HCT116 (cell line): ENCODE results near the gene LPO. TPM values are rescaled to one million over a fixed set of nuclear protein-coding genes. Genes with fewer than 3 reads are reported as not detected.

ENCODE experiments used
- ATAC-seq: fragments of 200-7000 bp; cut with Tn5 transposase; 2 replicates; pipeline ENCODE4 v1.9.1; 2020; ENCODE audit warnings: mild to moderate bottlenecking, moderate library complexity
- BruUV-seq: library from RNA; stranded (reverse); fragments of 400-500 nt; replicated peaks from 2 replicates; lab custom pipeline; 2021; lab: Mats Ljungman, UMichigan
- CTCF ChIA-PET: fragments of 300-600 bp; sonication (Branson Sonifier 250); formaldehyde crosslinking; loops from one replicate; lab custom pipeline; 2021; ENCODE audit warnings: antibody characterized with exemption; lab: Charles Lee
- POLR2A ChIA-PET: fragments of 300-600, 350-600 bp; sonication (Branson Sonifier 250); formaldehyde crosslinking; loops from one replicate; lab custom pipeline; 2021; ENCODE audit warnings: antibody characterized with exemption; lab: Charles Lee
- RAD21 ChIA-PET, 2 experiments: fragments of 300-600 bp; sonication (Branson Sonifier 250); formaldehyde crosslinking; loops; one replicate each; lab custom pipeline; 2023; ENCODE audit warnings: low total read pairs in 2 of 2; ENCODE audit not compliant: uncharacterized antibody in 2 of 2, unreplicated experiment in 2 of 2, low non-redundant PET in 1 of 2; lab: Charles Lee
- DNase-seq: peaks from one replicate; pipeline ENCODE4 v3.0.0-alpha.2; 2010; ENCODE audit warnings: low read depth, low spot score
- H2AFZ ChIP-seq: fragments of 200-600 bp; shearing (Covaris generic), sonication (generic); 2 replicates; pipeline ENCODE4 v1.6.1; 2017; ENCODE audit warnings: low read depth, mixed run types, mixed read lengths, antibody characterized with exemption, low read length; ENCODE audit not compliant: poor library complexity, severe bottlenecking
- H3K27ac ChIP-seq: 2 replicates; pipeline ENCODE4 v1.5.1; 2012; ENCODE audit warnings: low read depth, low read length
- H3K27me3 ChIP-seq: fragments of 200-600 bp; sonication (generic); 2 replicates; pipeline ENCODE4 v1.6.1; 2016; ENCODE audit warnings: mixed run types, low read length, mixed read lengths; ENCODE audit not compliant: insufficient read depth
- H3K36me3 ChIP-seq, 2 experiments: fragments of 200-500 bp in 1 of 2; fragments of 200-600 bp in 1 of 2; sonication (Bioruptor generic) in 1 of 2; sonication (generic) in 1 of 2; 2 replicates each; pipeline versions ENCODE4 v1.5.1 to v1.6.1; 2014 to 2016; ENCODE audit warnings: low read length in 2 of 2, inconsistent platforms in 1 of 2, mixed read lengths in 1 of 2, mixed run types in 1 of 2; ENCODE audit not compliant: insufficient read depth in 2 of 2, control insufficient read depth in 1 of 2
- H3K4me1 ChIP-seq, 2 experiments: fragments of 200-600 bp in 1 of 2; sonication (generic) in 1 of 2; 2 replicates each; pipeline versions ENCODE4 v1.5.1 to v1.6.1; 2012 to 2017; ENCODE audit warnings: low read length in 2 of 2, inconsistent platforms in 1 of 2, mild to moderate bottlenecking in 1 of 2, mixed read lengths in 1 of 2, mixed run types in 1 of 2, moderate library complexity in 1 of 2; ENCODE audit not compliant: insufficient read depth in 2 of 2, control insufficient read depth in 1 of 2
- H3K4me2 ChIP-seq: fragments of 200-600 bp; sonication (generic); 2 replicates; pipeline ENCODE4 v1.6.1; 2017; ENCODE audit warnings: mixed run types, low read length, mixed read lengths
- H3K4me3 ChIP-seq, 2 experiments: fragments of 200-600 bp in 1 of 2; sonication (generic) in 1 of 2; replicated peaks in 1 of 2; 2 replicates each; pipeline ENCODE4 v1.5.1; 2011 to 2016; ENCODE audit warnings: low read length in 2 of 2, control low read depth in 1 of 2, low read depth in 1 of 2, mild to moderate bottlenecking in 1 of 2, mixed read lengths in 1 of 2, mixed run types in 1 of 2
- H3K79me2 ChIP-seq: fragments of 200-600 bp; sonication (generic); 2 replicates; pipeline ENCODE4 v1.6.1; 2017; ENCODE audit warnings: mild to moderate bottlenecking, mixed run types, low read length, moderate library complexity, mixed read lengths; ENCODE audit not compliant: insufficient read depth
- H3K9ac ChIP-seq: fragments of 200-600 bp; sonication (generic); 2 replicates; pipeline ENCODE4 v1.6.1; 2016; ENCODE audit warnings: low read length, mixed read lengths
- H3K9me2 ChIP-seq: fragments of 200-600 bp; sonication (generic), shearing (Covaris generic); 2 replicates; pipeline ENCODE4 v1.6.1; 2017; ENCODE audit warnings: mixed run types, mild to moderate bottlenecking, moderate library complexity; ENCODE audit not compliant: insufficient read depth
- H3K9me3 ChIP-seq, 2 experiments: fragments of 200-500 bp in 1 of 2; fragments of 200-600 bp in 1 of 2; sonication (Bioruptor generic) in 1 of 2; sonication (generic) in 1 of 2; 2 replicates each; pipeline ENCODE4 v1.6.1; 2014 to 2017; ENCODE audit warnings: low read length in 2 of 2, mixed read lengths in 2 of 2, inconsistent platforms in 1 of 2, low read depth in 1 of 2, mild to moderate bottlenecking in 1 of 2, mixed run types in 1 of 2, moderate library complexity in 1 of 2; ENCODE audit not compliant: control insufficient read depth in 1 of 2, insufficient read depth in 1 of 2
- H4K20me1 ChIP-seq: fragments of 200-600 bp; sonication (generic), shearing (Covaris generic); 2 replicates; pipeline ENCODE4 v1.6.1; 2017; ENCODE audit warnings: mixed run types, mild to moderate bottlenecking, moderate library complexity; ENCODE audit not compliant: insufficient read depth
- CEBPB ChIP-seq: IDR thresholded peaks from 2 replicates; pipeline ENCODE4 v1.6.1; 2012; ENCODE audit warnings: low read depth
- EZH2 ChIP-seq: fragments of 200-600 bp; sonication (generic); IDR thresholded peaks from 2 replicates; pipeline ENCODE4 v1.6.1; 2017; ENCODE audit warnings: antibody characterized with exemption, mixed run types
- EZH2phosphoT487 ChIP-seq: fragments of 200-600 bp; IDR thresholded peaks from 2 replicates; pipeline ENCODE4 v1.6.1; 2018; ENCODE audit warnings: antibody characterized with exemption, borderline replicate concordance
- REST ChIP-seq: IDR thresholded peaks from 2 replicates; pipeline ENCODE4 v1.6.1; 2012; ENCODE audit warnings: low read depth
- SP1 ChIP-seq: IDR thresholded peaks from 2 replicates; pipeline ENCODE4 v1.6.1; 2012; ENCODE audit warnings: low read depth
- YY1 ChIP-seq: IDR thresholded peaks from 2 replicates; pipeline ENCODE4 v1.6.1; 2011; ENCODE audit warnings: low read length, low read depth, moderate library complexity, mild to moderate bottlenecking; ENCODE audit not compliant: insufficient replicate concordance; ENCODE audit errors: extremely low read depth
- intact Hi-C: fragments of 100-400 bp; cut with micrococcal nuclease; formaldehyde crosslinking; loops from 2 replicates; pipeline ENCODE4 v1.10.0; 2022
- total RNA-seq: library from RNA; stranded (reverse); gene quantifications from one replicate; pipeline ENCODE4 v1.2.1, GENCODE V29; 2021; ENCODE audit not compliant: unreplicated experiment

Gene LPO
- total RNA-seq, 1 experiment from 2014 or later: not detected

- Histone ChIP-seq H3K4me3 (no peak overlapping the region), H3K79me2 (no peaks in the 10 kb centered on the region), H3K36me3 (peaks cover 0 to 5% of the 10 kb centered on the region in 2 experiments; a peak in 1 of 4 replicates), H2AFZ (no peak overlapping the region), H3K9me3 (no peaks in the 10 kb centered on the region), H3K4me1 (peaks cover 0 to 2% of the 10 kb centered on the region in 2 experiments; a peak in 1 of 4 replicates), H3K9me2 (no peaks in the 10 kb centered on the region), H3K27me3 (no peaks in the 10 kb centered on the region), H3K27ac (no peak overlapping the region), H4K20me1 (no peaks in the 10 kb centered on the region), H3K4me2 (no peak overlapping the region), H3K9ac (no peak overlapping the region)
- no TSS peak for BruUV-seq
- no peak for ATAC-seq
- intact Hi-C loops: no loop called here
- ChIA-PET POLR2A (no interaction called here), RAD21 (no interaction called here), CTCF (no interaction called here)
- TF ChIP-seq REST (no peak), YY1 (no peak)
- DNase-seq: no peak
Measured at GRCh38 chr17:58204796-58205195, 33.6 kb upstream of the LPO start.

GRCh38 chr17:58205936-58206335 is 32.4 kb upstream of the LPO start:
- CTCF ChIA-PET: no interaction called here
- peaks cover 0 to 9% of the 10 kb centered on the region in 2 experiments; a peak in 2 of 4 replicates for H3K36me3 ChIP-seq
- intact Hi-C loops: no loop called here
- no TSS peak for BruUV-seq
- H3K4me1 ChIP-seq: no peaks in the 10 kb centered on the region
- no peaks in the 10 kb centered on the region for H3K9me3 ChIP-seq
- no peaks in the 10 kb centered on the region for H3K27me3 ChIP-seq
- H3K79me2 ChIP-seq: no peaks in the 10 kb centered on the region
- H2AFZ ChIP-seq: no peak overlapping the region
- ATAC-seq (no peak), DNase-seq (no peak)
- no peak overlapping the region for H3K4me2 ChIP-seq
- TF ChIP-seq CEBPB (no peak), SP1 (no peak), EZH2 (no peak), REST (no peak), EZH2phosphoT487 (no peak)
- H3K27ac ChIP-seq: no peak overlapping the region
- POLR2A ChIA-PET: no interaction called here
- no peak overlapping the region for H3K4me3 ChIP-seq
- RAD21 ChIA-PET: no interaction called here
- H3K9me2 ChIP-seq: no peaks in the 10 kb centered on the region
- H4K20me1 ChIP-seq: no peaks in the 10 kb centered on the region
- no peak overlapping the region for H3K9ac ChIP-seq
